ENCODE measurements around the gene PRDX3.

PRDX3 gene

DNA sequence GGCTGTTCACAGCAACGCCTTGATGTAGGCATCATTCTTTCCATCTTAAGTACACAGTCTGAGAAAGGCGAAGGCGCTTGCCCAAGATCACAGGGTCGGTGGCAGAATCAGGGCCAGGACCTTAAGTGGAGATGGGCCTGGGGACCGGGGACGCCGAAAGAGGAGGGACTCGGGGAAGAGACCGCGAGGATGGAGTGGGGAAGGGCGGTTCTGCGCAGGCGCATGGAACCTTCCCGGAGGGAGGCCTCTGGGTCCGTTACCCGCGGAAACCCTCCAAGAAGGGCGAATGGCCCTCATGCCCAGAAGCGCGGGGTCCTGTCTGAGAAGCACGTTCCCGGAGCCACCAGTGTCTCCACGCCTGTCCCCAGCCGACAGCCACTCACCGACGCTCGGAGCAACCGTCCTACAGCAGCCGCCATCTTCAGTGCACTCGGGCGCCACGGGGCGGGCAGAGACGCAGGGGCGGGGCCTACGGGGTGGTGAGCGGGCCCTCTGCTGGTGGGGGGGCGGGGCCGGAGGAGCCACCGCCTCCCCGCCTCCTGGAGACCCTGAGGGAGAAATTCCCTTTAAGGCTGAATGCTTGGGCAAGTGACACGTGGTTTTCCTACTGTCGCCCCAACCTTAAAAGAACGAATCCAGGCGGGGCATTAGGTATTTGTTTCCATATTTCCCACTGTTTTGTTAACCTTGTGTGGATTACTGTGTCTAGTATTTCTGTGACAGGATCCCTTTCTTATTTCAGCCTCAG is at the start of gene PRDX3:
TSS of gene PRDX3 (minus strand) at position 441 of the 748 bp plus-strand sequence. CDS start at position 419, 22 bp downstream.
- peak; percentile 92 for DNase-seq (ENCODE audit: low spot score)

DNA sequence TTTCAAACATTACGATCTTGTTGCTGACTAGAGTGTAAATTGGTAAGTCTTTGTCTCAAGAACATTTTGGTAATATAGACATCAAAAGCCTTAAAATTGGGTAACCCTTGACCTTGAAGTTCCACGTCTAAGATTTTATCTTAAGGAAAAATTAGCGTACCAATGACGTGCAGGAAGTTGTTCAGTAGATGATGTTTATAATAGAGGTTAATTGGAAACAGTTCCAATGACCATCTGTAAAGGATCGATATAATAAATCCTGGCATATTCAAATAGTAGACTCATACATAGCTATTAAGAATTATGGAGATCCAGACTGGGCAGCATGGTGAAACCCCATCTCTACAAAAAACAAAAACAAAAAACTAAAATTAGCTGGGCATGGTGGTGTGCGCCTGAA is 49.2 kb upstream of the PRDX3 start:
- no peak for DNase-seq (ENCODE audit: low spot score)

GRCh38 chr10:119225083-119225658 is 46.6 kb upstream of the PRDX3 start:
- DNase-seq (ENCODE audit: low spot score), result no peak

DNA sequence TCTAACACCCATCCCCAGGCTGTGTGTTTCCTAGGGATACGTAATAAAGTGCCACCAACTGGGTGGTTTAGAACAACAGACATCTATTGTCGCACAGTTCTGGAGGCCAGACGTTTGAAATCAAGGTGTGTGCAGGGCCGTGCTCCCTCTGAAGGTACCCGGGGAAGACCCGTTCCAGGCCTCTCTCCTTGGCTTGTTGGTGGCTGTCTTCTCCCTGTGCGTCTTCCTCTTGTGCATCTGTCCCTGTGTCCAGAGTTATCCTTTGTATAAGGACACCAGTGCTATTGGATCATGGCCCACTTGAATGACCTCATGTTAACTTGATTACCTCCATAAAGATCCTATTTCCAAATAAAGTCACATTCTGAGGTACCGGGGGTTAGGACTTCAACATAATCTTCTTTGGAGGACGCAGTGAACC is 44.4 kb upstream of the PRDX3 start:
- no peak for DNase-seq (ENCODE audit: low spot score)

- no peak for DNase-seq (ENCODE audit: low spot score)
Measured at GRCh38 chr10:119222537-119222936, 43.9 kb upstream of the PRDX3 start.

- DNase-seq (ENCODE audit: low spot score), result no peak
Measured at GRCh38 chr10:119221666-119222065, 43.1 kb upstream of the PRDX3 start.

- no peak for DNase-seq (ENCODE audit: low spot score)
Measured at GRCh38 chr10:119221201-119221600, 42.6 kb upstream of the PRDX3 start.

GRCh38 chr10:119219871-119220270 is 41.3 kb upstream of the PRDX3 start:
- no peak for DNase-seq (ENCODE audit: low spot score)

- DNase-seq (ENCODE audit: low spot score), result no peak
Measured at GRCh38 chr10:119217991-119218490, 39.4 kb upstream of the PRDX3 start.

DNA sequence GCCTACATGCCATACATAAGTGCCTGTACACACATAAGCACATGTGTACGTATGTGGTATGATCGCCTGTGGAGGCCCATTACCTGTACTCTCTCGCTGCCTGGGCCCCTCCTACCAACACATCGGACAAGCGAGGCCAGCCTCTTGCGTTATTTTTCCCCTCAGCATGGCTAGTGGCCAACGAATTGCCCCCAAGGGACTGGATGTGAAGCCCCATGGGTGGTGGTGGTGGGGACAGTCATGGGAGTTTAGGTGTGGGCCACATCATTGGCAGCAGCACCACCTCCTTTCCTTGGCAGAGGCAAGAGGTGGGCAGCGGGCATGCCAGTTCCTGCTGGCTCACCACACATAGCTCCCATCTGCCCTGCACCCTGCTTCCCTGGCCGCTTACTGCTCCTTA is 38.8 kb upstream of the PRDX3 start:
- no peak for DNase-seq (ENCODE audit: low spot score)

GRCh38 chr10:119216127-119216526 is 37.5 kb upstream of the PRDX3 start:
- no peak for DNase-seq (ENCODE audit: low spot score)

DNA sequence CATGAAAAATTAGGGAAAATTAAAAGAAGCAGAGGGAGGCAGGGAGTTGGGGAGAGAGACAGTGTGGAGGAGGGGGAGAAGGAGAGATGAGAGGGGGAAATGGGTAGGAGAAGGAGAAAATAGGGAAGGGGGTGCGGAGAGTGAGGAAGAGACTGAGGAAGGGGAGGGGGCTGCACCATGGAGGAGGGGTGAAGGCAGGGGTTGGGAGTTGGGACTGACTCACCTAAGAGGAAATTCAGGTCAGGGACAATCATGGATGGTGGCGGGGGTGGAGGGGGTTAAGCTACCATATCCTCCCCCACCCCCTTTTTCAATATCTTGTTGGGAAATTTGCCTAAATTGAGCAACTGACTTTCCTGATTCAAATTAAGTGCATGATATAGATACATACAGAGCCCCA is 36.8 kb upstream of the PRDX3 start:
- no peak for DNase-seq (ENCODE audit: low spot score)

GRCh38 chr10:119211625-119212441 is 33.2 kb upstream of the PRDX3 start:
- no peak for DNase-seq (ENCODE audit: low spot score)

- peak; percentile 48 for DNase-seq (ENCODE audit: low spot score)
Measured at GRCh38 chr10:119211176-119211575, 32.6 kb upstream of the PRDX3 start.

DNA sequence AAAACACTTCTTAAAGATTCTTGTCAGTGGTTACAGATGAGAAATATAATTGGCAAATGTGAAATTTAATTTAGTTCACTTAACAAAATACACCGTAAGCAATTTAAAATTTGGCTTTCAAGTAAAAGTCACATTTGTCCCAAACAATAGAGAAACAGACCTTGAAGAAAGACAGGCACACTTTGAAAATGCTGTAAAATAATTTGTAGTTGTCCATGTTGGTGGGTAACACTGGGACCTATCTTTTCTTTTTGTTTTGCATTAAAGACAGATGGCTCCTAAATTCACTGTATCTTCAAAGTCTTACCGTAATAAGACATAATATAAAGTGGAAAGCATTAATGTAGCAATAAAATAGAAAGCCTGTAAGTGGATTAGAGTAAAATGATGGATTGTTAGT is 32.0 kb upstream of the PRDX3 start:
- no peak for DNase-seq (ENCODE audit: low spot score)

- no peak for DNase-seq (ENCODE audit: low spot score)
Measured at GRCh38 chr10:119209736-119210355, 31.2 kb upstream of the PRDX3 start.

GRCh38 chr10:119209035-119209735 is 30.6 kb upstream of the PRDX3 start:
- peak; percentile 67 for DNase-seq (ENCODE audit: low spot score)

- no peak for DNase-seq (ENCODE audit: low spot score)
Measured at GRCh38 chr10:119208553-119208940, 29.9 kb upstream of the PRDX3 start.

GRCh38 chr10:119207713-119208552 is 29.3 kb upstream of the PRDX3 start:
- no peak for DNase-seq (ENCODE audit: low spot score)

- peak; percentile 99 for DNase-seq (ENCODE audit: low spot score)
Measured at GRCh38 chr10:119207366-119207666, 28.7 kb upstream of the PRDX3 start, which contains the start of gene GRK5. TSS of gene GRK5 (plus strand) at chr10:119207571. CDS start at chr10:119207918, 347 bp downstream.

Data from AG08396 (cell line).